ENCODE data around the gene SHISA9.

Gene SHISA9

GRCh38 chr16:13012601-13013000 lies 111.2 kb downstream of the SHISA9 start:
- no peaks in the 10 kb centered on the region for H3K4me1 ChIP-seq (ENCODE audit: control extremely low read depth in 1 of 4, control insufficient read depth in 4 of 4, insufficient read depth in 4 of 4, low read length in 3 of 4)
- peaks cover 0 to 3% (median 0%) of the 10 kb centered on the region in 5 experiments for H3K27me3 ChIP-seq (replicated peaks in 2 of 5; ENCODE audit: control insufficient read depth in 4 of 5, insufficient read depth in 5 of 5, low read length in 4 of 5)
- no peak overlapping the region for H3K4me3 ChIP-seq (ENCODE audit: control insufficient read depth in 1 of 7, extremely low read depth in 1 of 7, insufficient read depth in 4 of 7, low read depth in 2 of 7, low read length in 6 of 7)
- H3K27ac ChIP-seq (ENCODE audit: insufficient read depth in 1 of 2, low read depth in 1 of 2, low read length in 2 of 2, poor library complexity in 1 of 2, severe bottlenecking in 2 of 2), result no peak overlapping the region
- H3K9me3 ChIP-seq (ENCODE audit: control extremely low read depth in 1 of 5, control insufficient read depth in 4 of 5, insufficient read depth in 2 of 5, low read depth in 1 of 5, low read length in 4 of 5), result no peaks in the 10 kb centered on the region
- ChIA-PET CTCF (no interaction called here), POLR2A (no interaction called here)
- no peak for DNase-seq
- H3K36me3 ChIP-seq (ENCODE audit: control insufficient read depth in 4 of 4, insufficient read depth in 4 of 4, low read length in 3 of 4), result no peaks in the 10 kb centered on the region
- 52% methylated on average over 3 of the region's 4 CpGs for WGBS (ENCODE audit: insufficient coverage)

- Histone ChIP-seq H3K36me3 (ENCODE audit: control insufficient read depth in 4 of 4, insufficient read depth in 4 of 4, low read length in 3 of 4) (no peaks in the 10 kb centered on the region), H3K9me3 (ENCODE audit: control extremely low read depth in 1 of 5, control insufficient read depth in 4 of 5, insufficient read depth in 2 of 5, low read depth in 1 of 5, low read length in 4 of 5) (no peaks in the 10 kb centered on the region), H3K4me3 (ENCODE audit: control insufficient read depth in 1 of 7, extremely low read depth in 1 of 7, insufficient read depth in 4 of 7, low read depth in 2 of 7, low read length in 6 of 7) (no peak overlapping the region), H3K27ac (ENCODE audit: insufficient read depth in 1 of 2, low read depth in 1 of 2, low read length in 2 of 2, poor library complexity in 1 of 2, severe bottlenecking in 2 of 2) (no peak overlapping the region), H3K4me1 (ENCODE audit: control extremely low read depth in 1 of 4, control insufficient read depth in 4 of 4, insufficient read depth in 4 of 4, low read length in 3 of 4) (no peaks in the 10 kb centered on the region), H3K27me3 (replicated peaks in 2 of 5; ENCODE audit: control insufficient read depth in 4 of 5, insufficient read depth in 5 of 5, low read length in 4 of 5) (peaks cover 0 to 3% (median 0%) of the 10 kb centered on the region in 5 experiments)
- DNase-seq, result no peak
- ChIA-PET POLR2A (no interaction called here), CTCF (no interaction called here)
- 52% methylated on average over 5 of the region's 6 CpGs for WGBS (ENCODE audit: insufficient coverage)
These were observed 111.6 kb downstream of the SHISA9 start for GRCh38 chr16:13013043-13013442.

GRCh38 chr16:13014476-13014875 lies 113.1 kb downstream of the SHISA9 start:
- H3K4me3 ChIP-seq (ENCODE audit: control insufficient read depth in 1 of 7, extremely low read depth in 1 of 7, insufficient read depth in 4 of 7, low read depth in 2 of 7, low read length in 6 of 7), result no peak overlapping the region
- no peaks in the 10 kb centered on the region for H3K4me1 ChIP-seq (ENCODE audit: control extremely low read depth in 1 of 4, control insufficient read depth in 4 of 4, insufficient read depth in 4 of 4, low read length in 3 of 4)
- no peaks in the 10 kb centered on the region for H3K36me3 ChIP-seq (ENCODE audit: control insufficient read depth in 4 of 4, insufficient read depth in 4 of 4, low read length in 3 of 4)
- H3K27me3 ChIP-seq (replicated peaks in 2 of 5; ENCODE audit: control insufficient read depth in 4 of 5, insufficient read depth in 5 of 5, low read length in 4 of 5), result peaks cover 0 to 3% (median 0%) of the 10 kb centered on the region in 5 experiments
- no peaks in the 10 kb centered on the region for H3K9me3 ChIP-seq (ENCODE audit: control extremely low read depth in 1 of 5, control insufficient read depth in 4 of 5, insufficient read depth in 2 of 5, low read depth in 1 of 5, low read length in 4 of 5)
- CTCF ChIA-PET, result no interaction called here
- no peak overlapping the region for H3K27ac ChIP-seq (ENCODE audit: insufficient read depth in 1 of 2, low read depth in 1 of 2, low read length in 2 of 2, poor library complexity in 1 of 2, severe bottlenecking in 2 of 2)
- POLR2A ChIA-PET, result no interaction called here
- no peak for DNase-seq
- WGBS (ENCODE audit: insufficient coverage), result 0% methylated on average over 1 of the region's 2 CpGs

- ChIA-PET POLR2A (no interaction called here), CTCF (no interaction called here)
- no peak overlapping the region for H3K27ac ChIP-seq (ENCODE audit: insufficient read depth in 1 of 2, low read depth in 1 of 2, low read length in 2 of 2, poor library complexity in 1 of 2, severe bottlenecking in 2 of 2)
- no peaks in the 10 kb centered on the region for H3K27me3 ChIP-seq (replicated peaks in 2 of 5; ENCODE audit: control insufficient read depth in 4 of 5, insufficient read depth in 5 of 5, low read length in 4 of 5)
- no peaks in the 10 kb centered on the region for H3K36me3 ChIP-seq (ENCODE audit: control insufficient read depth in 4 of 4, insufficient read depth in 4 of 4, low read length in 3 of 4)
- no peaks in the 10 kb centered on the region for H3K9me3 ChIP-seq (ENCODE audit: control extremely low read depth in 1 of 5, control insufficient read depth in 4 of 5, insufficient read depth in 2 of 5, low read depth in 1 of 5, low read length in 4 of 5)
- no peaks in the 10 kb centered on the region for H3K4me1 ChIP-seq (ENCODE audit: control extremely low read depth in 1 of 4, control insufficient read depth in 4 of 4, insufficient read depth in 4 of 4, low read length in 3 of 4)
- 71% methylated on average over 5 of the region's 5 CpGs for WGBS (ENCODE audit: insufficient coverage)
- DNase-seq, result no peak
- H3K4me3 ChIP-seq (ENCODE audit: control insufficient read depth in 1 of 7, extremely low read depth in 1 of 7, insufficient read depth in 4 of 7, low read depth in 2 of 7, low read length in 6 of 7), result no peak overlapping the region
These were observed 116.6 kb downstream of the SHISA9 start for GRCh38 chr16:13018026-13018425.

GRCh38 chr16:13021996-13022395 lies 120.6 kb downstream of the SHISA9 start:
- no peak for DNase-seq
- WGBS (ENCODE audit: insufficient coverage), result 89% methylated on average over 7 of the region's 7 CpGs
- ChIA-PET CTCF (no interaction called here), POLR2A (no interaction called here)
- Histone ChIP-seq H3K9me3 (ENCODE audit: control extremely low read depth in 1 of 5, control insufficient read depth in 4 of 5, insufficient read depth in 2 of 5, low read depth in 1 of 5, low read length in 4 of 5) (peaks cover 0 to 3% (median 0%) of the 10 kb centered on the region in 5 experiments), H3K36me3 (ENCODE audit: control insufficient read depth in 4 of 4, insufficient read depth in 4 of 4, low read length in 3 of 4) (no peaks in the 10 kb centered on the region), H3K4me1 (ENCODE audit: control extremely low read depth in 1 of 4, control insufficient read depth in 4 of 4, insufficient read depth in 4 of 4, low read length in 3 of 4) (no peaks in the 10 kb centered on the region), H3K27me3 (replicated peaks in 2 of 5; ENCODE audit: control insufficient read depth in 4 of 5, insufficient read depth in 5 of 5, low read length in 4 of 5) (no peaks in the 10 kb centered on the region), H3K4me3 (ENCODE audit: control insufficient read depth in 1 of 7, extremely low read depth in 1 of 7, insufficient read depth in 4 of 7, low read depth in 2 of 7, low read length in 6 of 7) (no peak overlapping the region), H3K27ac (ENCODE audit: insufficient read depth in 1 of 2, low read depth in 1 of 2, low read length in 2 of 2, poor library complexity in 1 of 2, severe bottlenecking in 2 of 2) (no peak overlapping the region)

- Histone ChIP-seq H3K36me3 (ENCODE audit: control insufficient read depth in 4 of 4, insufficient read depth in 4 of 4, low read length in 3 of 4) (no peaks in the 10 kb centered on the region), H3K4me3 (ENCODE audit: control insufficient read depth in 1 of 7, extremely low read depth in 1 of 7, insufficient read depth in 4 of 7, low read depth in 2 of 7, low read length in 6 of 7) (no peak overlapping the region), H3K9me3 (ENCODE audit: control extremely low read depth in 1 of 5, control insufficient read depth in 4 of 5, insufficient read depth in 2 of 5, low read depth in 1 of 5, low read length in 4 of 5) (no peaks in the 10 kb centered on the region), H3K4me1 (ENCODE audit: control extremely low read depth in 1 of 4, control insufficient read depth in 4 of 4, insufficient read depth in 4 of 4, low read length in 3 of 4) (no peaks in the 10 kb centered on the region), H3K27me3 (replicated peaks in 2 of 5; ENCODE audit: control insufficient read depth in 4 of 5, insufficient read depth in 5 of 5, low read length in 4 of 5) (no peaks in the 10 kb centered on the region), H3K27ac (ENCODE audit: insufficient read depth in 1 of 2, low read depth in 1 of 2, low read length in 2 of 2, poor library complexity in 1 of 2, severe bottlenecking in 2 of 2) (no peak overlapping the region)
- 96% methylated on average over 3 of the region's 5 CpGs for WGBS (ENCODE audit: insufficient coverage)
- ChIA-PET POLR2A (no interaction called here), CTCF (no interaction called here)
- DNase-seq, result no peak
These were observed 128.4 kb downstream of the SHISA9 start for GRCh38 chr16:13029786-13030185.

- H3K27me3 ChIP-seq (replicated peaks in 2 of 5; ENCODE audit: control insufficient read depth in 4 of 5, insufficient read depth in 5 of 5, low read length in 4 of 5), result no peaks in the 10 kb centered on the region
- ChIA-PET CTCF (no interaction called here), POLR2A (no interaction called here)
- H3K4me3 ChIP-seq (ENCODE audit: control insufficient read depth in 1 of 7, extremely low read depth in 1 of 7, insufficient read depth in 4 of 7, low read depth in 2 of 7, low read length in 6 of 7), result no peak overlapping the region
- no peaks in the 10 kb centered on the region for H3K9me3 ChIP-seq (ENCODE audit: control extremely low read depth in 1 of 5, control insufficient read depth in 4 of 5, insufficient read depth in 2 of 5, low read depth in 1 of 5, low read length in 4 of 5)
- no peaks in the 10 kb centered on the region for H3K4me1 ChIP-seq (ENCODE audit: control extremely low read depth in 1 of 4, control insufficient read depth in 4 of 4, insufficient read depth in 4 of 4, low read length in 3 of 4)
- H3K27ac ChIP-seq (ENCODE audit: insufficient read depth in 1 of 2, low read depth in 1 of 2, low read length in 2 of 2, poor library complexity in 1 of 2, severe bottlenecking in 2 of 2), result no peak overlapping the region
- DNase-seq, result no peak
- no peaks in the 10 kb centered on the region for H3K36me3 ChIP-seq (ENCODE audit: control insufficient read depth in 4 of 4, insufficient read depth in 4 of 4, low read length in 3 of 4)
- WGBS (ENCODE audit: insufficient coverage), result 76% methylated on average over 5 of the region's 6 CpGs
These were observed 129.4 kb downstream of the SHISA9 start for GRCh38 chr16:13030769-13031168.

Data from common myeloid progenitor, CD34-positive (primary cell).